Measurements from ENCODE around the gene WAS.

- no peak for TF ChIP-seq POLR2A (IDR thresholded peaks at IDR 0.05)
- TF ChIP-seq EP300 (IDR thresholded peaks at IDR 0.05), result no peak
- TF ChIP-seq CTCF (IDR thresholded peaks at IDR 0.05), result no peak
Measured at GRCh38 chrX:48705871-48706270, 22.3 kb downstream of the WAS start.
